Activated T-helper 2 cell treated with anti-CD3 and anti-CD28 coated beads, Interferon-gamma antibody, Interleukin-2, Interleukin-4, amounts not matched to agents 10 μg/mL and 5 μg/mL and 100 μg/mL, durations not matched to agents 14 hours and 24 hours and 36 hours (primary cell): Measurements from ENCODE around the gene GFY. TPM values are rescaled to one million over a fixed set of nuclear protein-coding genes. Genes with fewer than 3 reads are reported as not detected.

Experiments
- DNase-seq: peaks from one replicate; pipeline ENCODE4 v3.0.0; 2021; ENCODE audit warnings: low spot score
- H3K27ac Mint-ChIP-seq: one replicate; pipeline ENCODE4 v1.8.0; 2021; ENCODE audit warnings: mixed read lengths
- H3K27me3 Mint-ChIP-seq: one replicate; pipeline ENCODE4 v1.8.0; 2021; ENCODE audit warnings: low read depth, mixed read lengths
- H3K36me3 Mint-ChIP-seq: one replicate; pipeline ENCODE4 v1.8.0; 2021; ENCODE audit warnings: low read depth, mixed read lengths
- H3K4me1 Mint-ChIP-seq: one replicate; pipeline ENCODE4 v1.8.0; 2021; ENCODE audit warnings: low read depth, mixed read lengths
- H3K4me3 Mint-ChIP-seq: one replicate; pipeline ENCODE4 v1.8.0; 2021; ENCODE audit warnings: low read depth, mild to moderate bottlenecking, moderate library complexity, mixed read lengths
- H3K9me3 Mint-ChIP-seq: one replicate; pipeline ENCODE4 v1.8.0; 2021; ENCODE audit warnings: mixed read lengths
- intact Hi-C: fragments of 100-400 bp; cut with micrococcal nuclease; formaldehyde crosslinking; loops from one replicate; pipeline ENCODE4 v1.15.1; 2023
- total RNA-seq: library from RNA; stranded (reverse); gene quantifications from 2 replicates; pipeline ENCODE4 v1.2.3, GENCODE V29; 2022

Gene GFY
- total RNA-seq, 1 donor from 2014 or later, result not detected

- intact Hi-C loops, result no loop called here
- DNase-seq, result no peak
- Mint-ChIP-seq H3K36me3 (no peaks in the 10 kb centered on the region), H3K27ac (no peak overlapping the region), H3K4me3 (no peak overlapping the region), H3K27me3 (peaks cover 77% of the 10 kb centered on the region), H3K4me1 (peaks cover 35% of the 10 kb centered on the region), H3K9me3 (no peaks in the 10 kb centered on the region)
Measured at GRCh38 chr19:49427339-49427738, 2.2 kb downstream of the GFY start.

GRCh38 chr19:49427855-49428546 lies 2.8 kb downstream of the GFY start:
- intact Hi-C loops, result no loop called here
- Mint-ChIP-seq H3K9me3 (no peaks in the 10 kb centered on the region), H3K4me3 (peak overlapping the region; percentile 15), H3K4me1 (peaks cover 31% of the 10 kb centered on the region), H3K27me3 (peaks cover 75% of the 10 kb centered on the region), H3K27ac (no peak overlapping the region), H3K36me3 (no peaks in the 10 kb centered on the region)
- DNase-seq, result no peak

GRCh38 chr19:49428547-49429451 lies 3.6 kb downstream of the GFY start:
- Mint-ChIP-seq H3K4me3 (no peak overlapping the region), H3K36me3 (no peaks in the 10 kb centered on the region), H3K9me3 (no peaks in the 10 kb centered on the region), H3K27ac (no peak overlapping the region), H3K27me3 (peaks cover 76% of the 10 kb centered on the region), H3K4me1 (peaks cover 28% of the 10 kb centered on the region)
- DNase-seq, result no peak
- intact Hi-C loops, result no loop called here

- intact Hi-C loops, result no loop called here
- DNase-seq, result no peak
- Mint-ChIP-seq H3K27me3 (peaks cover 73% of the 10 kb centered on the region), H3K4me1 (peaks cover 25% of the 10 kb centered on the region), H3K9me3 (no peaks in the 10 kb centered on the region), H3K36me3 (no peaks in the 10 kb centered on the region), H3K4me3 (no peak overlapping the region), H3K27ac (no peak overlapping the region)
Measured at GRCh38 chr19:49430172-49430677, 5.0 kb downstream of the GFY start.

GRCh38 chr19:49430678-49431329 lies 5.6 kb downstream of the GFY start:
- intact Hi-C loops, result no loop called here
- Mint-ChIP-seq H3K4me1 (peaks cover 25% of the 10 kb centered on the region), H3K9me3 (no peaks in the 10 kb centered on the region), H3K27ac (no peak overlapping the region), H3K27me3 (peaks cover 73% of the 10 kb centered on the region), H3K4me3 (no peak overlapping the region), H3K36me3 (no peaks in the 10 kb centered on the region)
- no peak for DNase-seq

- no peak for DNase-seq
- Mint-ChIP-seq H3K4me1 (peaks cover 29% of the 10 kb centered on the region), H3K36me3 (no peaks in the 10 kb centered on the region), H3K4me3 (no peak overlapping the region), H3K27ac (no peak overlapping the region), H3K9me3 (no peaks in the 10 kb centered on the region), H3K27me3 (peaks cover 73% of the 10 kb centered on the region)
- intact Hi-C loops, result no loop called here
Measured at GRCh38 chr19:49431330-49431749, 6.2 kb downstream of the GFY start.

- DNase-seq, result no peak
- Mint-ChIP-seq H3K36me3 (no peaks in the 10 kb centered on the region), H3K4me1 (peaks cover 22% of the 10 kb centered on the region), H3K9me3 (no peaks in the 10 kb centered on the region), H3K27ac (no peak overlapping the region), H3K4me3 (no peak overlapping the region), H3K27me3 (peaks cover 73% of the 10 kb centered on the region)
- intact Hi-C loops, result no loop called here
Measured at GRCh38 chr19:49432141-49433073, 7.2 kb downstream of the GFY start.

GRCh38 chr19:49433240-49433901 lies 8.2 kb downstream of the GFY start:
- H3K4me1 Mint-ChIP-seq, result peaks cover 18% of the 10 kb centered on the region
- H3K27ac Mint-ChIP-seq, result no peak overlapping the region
- H3K36me3 Mint-ChIP-seq, result no peaks in the 10 kb centered on the region
- H3K4me3 Mint-ChIP-seq, result no peak overlapping the region
- DNase-seq, result no peak
- H3K27me3 Mint-ChIP-seq, result peaks cover 76% of the 10 kb centered on the region
- intact Hi-C loops, result no loop called here
- H3K9me3 Mint-ChIP-seq, result no peaks in the 10 kb centered on the region

GRCh38 chr19:49434907-49435583 lies 9.9 kb downstream of the GFY start:
- Mint-ChIP-seq H3K4me3 (no peak overlapping the region), H3K4me1 (peaks cover 12% of the 10 kb centered on the region), H3K27ac (no peak overlapping the region), H3K36me3 (no peaks in the 10 kb centered on the region), H3K27me3 (peaks cover 80% of the 10 kb centered on the region), H3K9me3 (no peaks in the 10 kb centered on the region)
- intact Hi-C loops, result no loop called here
- DNase-seq, result no peak

- no peak overlapping the region for H3K4me3 Mint-ChIP-seq
- intact Hi-C loops, result no loop called here
- H3K27ac Mint-ChIP-seq, result no peak overlapping the region
- DNase-seq, result no peak
- no peaks in the 10 kb centered on the region for H3K9me3 Mint-ChIP-seq
- H3K27me3 Mint-ChIP-seq, result peaks cover 80% of the 10 kb centered on the region
- peaks cover 14% of the 10 kb centered on the region for H3K4me1 Mint-ChIP-seq
- no peaks in the 10 kb centered on the region for H3K36me3 Mint-ChIP-seq
Measured at GRCh38 chr19:49435670-49436069, 10.5 kb downstream of the GFY start.

GRCh38 chr19:49436381-49437017 lies 11.3 kb downstream of the GFY start:
- H3K27ac Mint-ChIP-seq, result peak overlapping the region; percentile 23
- H3K4me1 Mint-ChIP-seq, result peaks cover 16% of the 10 kb centered on the region
- no peaks in the 10 kb centered on the region for H3K36me3 Mint-ChIP-seq
- DNase-seq, result peak; percentile 52
- no peak overlapping the region for H3K4me3 Mint-ChIP-seq
- peaks cover 80% of the 10 kb centered on the region for H3K27me3 Mint-ChIP-seq
- H3K9me3 Mint-ChIP-seq, result no peaks in the 10 kb centered on the region
- intact Hi-C loops, result no loop called here
